22Rv1 (cell line): ENCODE measurements around the gene PRAMEF12.

Experiments
- H3K27ac ChIP-seq: fragments of 450-650 bp; 2 replicates; pipeline ENCODE4 v1.5.1; 2017
- CTCF ChIP-seq: fragments of 450-650 bp; IDR thresholded peaks from 2 replicates; pipeline ENCODE4 v1.5.1; 2017; ENCODE audit warnings: mild to moderate bottlenecking
- ZFX ChIP-seq: fragments of 450-650 bp; IDR thresholded peaks from 2 replicates; pipeline ENCODE4 v1.6.1; 2017; ENCODE audit warnings: antibody characterized with exemption, borderline replicate concordance

PRAMEF12 gene

GRCh38 chr1:12760256-12760795, 13.2 kb upstream of the PRAMEF12 start:
- H3K27ac ChIP-seq, result no peak overlapping the region
- TF ChIP-seq ZFX, result no peak
- TF ChIP-seq CTCF, result peak; percentile 31

- H3K27ac ChIP-seq, result no peak overlapping the region
- TF ChIP-seq CTCF (no peak), ZFX (no peak)
Measured at GRCh38 chr1:12761781-12762180, 11.8 kb upstream of the PRAMEF12 start.

GRCh38 chr1:12762766-12763165, 10.8 kb upstream of the PRAMEF12 start:
- no peak overlapping the region for H3K27ac ChIP-seq

GRCh38 chr1:12763479-12763878, 10.1 kb upstream of the PRAMEF12 start:
- no peak for TF ChIP-seq ZFX
- no peak for TF ChIP-seq CTCF

More at GRCh38 chr1:12762766-12763165, 10.8 kb upstream of the PRAMEF12 start:
- no peak for TF ChIP-seq ZFX
- TF ChIP-seq CTCF, result no peak

GRCh38 chr1:12764016-12764415, 9.5 kb upstream of the PRAMEF12 start:
- no peak for TF ChIP-seq ZFX
- TF ChIP-seq CTCF, result no peak
- H3K27ac ChIP-seq, result no peak overlapping the region

More at GRCh38 chr1:12763479-12763878, 10.1 kb upstream of the PRAMEF12 start:
- no peak overlapping the region for H3K27ac ChIP-seq

- H3K27ac ChIP-seq, result no peak overlapping the region
- TF ChIP-seq CTCF (no peak), ZFX (no peak)
Measured at GRCh38 chr1:12769031-12769430, 4.5 kb upstream of the PRAMEF12 start.

- TF ChIP-seq CTCF, result no peak
- TF ChIP-seq ZFX, result no peak
- H3K27ac ChIP-seq, result no peak overlapping the region
Measured at GRCh38 chr1:12769976-12770505, 3.5 kb upstream of the PRAMEF12 start.
